NCI-H2196 (cell line): ENCODE measurements around the gene VPS26A.

Experiments used
- DNase-seq: peaks from one replicate; lab custom pipeline; 2025; ENCODE audit not compliant: unreplicated experiment; lab: John Stamatoyannopoulos, UW

VPS26A gene

GRCh38 chr10:69218831-69219230, 94.9 kb downstream of the VPS26A start:
- no peak for DNase-seq

DNA sequence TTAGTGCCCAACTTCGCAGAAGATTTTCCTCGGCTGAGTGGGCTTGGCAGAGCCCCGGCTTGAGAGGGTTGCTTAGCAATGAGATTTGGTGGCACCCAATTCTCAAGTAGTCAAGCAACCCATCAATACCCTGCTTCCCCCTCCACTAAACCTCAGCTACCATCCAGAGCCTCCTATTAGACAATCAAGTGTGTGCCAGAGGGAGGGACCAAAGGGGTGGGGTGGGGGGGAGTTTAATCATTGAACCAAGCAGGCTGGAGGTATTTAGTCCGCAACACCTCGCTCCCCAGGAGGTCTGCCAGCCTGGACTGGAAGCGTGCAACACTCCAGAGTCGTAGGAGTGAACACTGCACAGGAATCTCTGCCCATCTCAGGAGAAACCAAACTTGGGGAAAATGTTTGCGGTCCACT, 96.1 kb downstream of the VPS26A start, which contains the start of gene HKDC1:
Gene HKDC1 (plus strand): TSS at position 292 of the 411 bp plus-strand sequence. CDS start 104 bp downstream, at position 396.
- DNase-seq: no peak

GRCh38 chr10:69220507-69220906, 96.5 kb downstream of the VPS26A start:
- no peak for DNase-seq
